Measurements from ENCODE around the gene IVD. TPM values are rescaled to one million over a fixed set of nuclear protein-coding genes. Genes with fewer than 3 reads are reported as not detected.

Gene IVD
- total RNA-seq, 3 donors from 2014 or later: 65.8 to 88.3 (median 74.8) TPM

- Histone ChIP-seq H3K4me1 (ENCODE audit: low read depth) (peaks cover 19% of the 10 kb centered on the region), H3K4me3 (no peak overlapping the region), H3K9me3 (no peaks in the 10 kb centered on the region), H3K36me3 (ENCODE audit: low read depth) (no peaks in the 10 kb centered on the region)
- ATAC-seq (no peak), DNase-seq (peak in 2 of 3 donors; percentile 40 to 56)
- intact Hi-C loops (cut with DNase I, micrococcal nuclease): no loop called here
- TF ChIP-seq, protein P1, sequence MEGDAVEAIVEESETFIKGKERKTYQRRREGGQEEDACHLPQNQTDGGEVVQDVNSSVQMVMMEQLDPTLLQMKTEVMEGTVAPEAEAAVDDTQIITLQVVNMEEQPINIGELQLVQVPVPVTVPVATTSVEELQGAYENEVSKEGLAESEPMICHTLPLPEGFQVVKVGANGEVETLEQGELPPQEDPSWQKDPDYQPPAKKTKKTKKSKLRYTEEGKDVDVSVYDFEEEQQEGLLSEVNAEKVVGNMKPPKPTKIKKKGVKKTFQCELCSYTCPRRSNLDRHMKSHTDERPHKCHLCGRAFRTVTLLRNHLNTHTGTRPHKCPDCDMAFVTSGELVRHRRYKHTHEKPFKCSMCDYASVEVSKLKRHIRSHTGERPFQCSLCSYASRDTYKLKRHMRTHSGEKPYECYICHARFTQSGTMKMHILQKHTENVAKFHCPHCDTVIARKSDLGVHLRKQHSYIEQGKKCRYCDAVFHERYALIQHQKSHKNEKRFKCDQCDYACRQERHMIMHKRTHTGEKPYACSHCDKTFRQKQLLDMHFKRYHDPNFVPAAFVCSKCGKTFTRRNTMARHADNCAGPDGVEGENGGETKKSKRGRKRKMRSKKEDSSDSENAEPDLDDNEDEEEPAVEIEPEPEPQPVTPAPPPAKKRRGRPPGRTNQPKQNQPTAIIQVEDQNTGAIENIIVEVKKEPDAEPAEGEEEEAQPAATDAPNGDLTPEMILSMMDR (IDR thresholded peaks at IDR 0.05): no peak
These were observed 36.7 kb upstream of the IVD start for GRCh38 chr15:40368719-40369473.

GRCh38 chr15:40369474-40369869 lies 36.1 kb upstream of the IVD start:
- intact Hi-C loops (cut with DNase I, micrococcal nuclease): no loop called here
- peak in 1 of 3 donors; percentile 40 for DNase-seq
- TF ChIP-seq, protein P1 (IDR thresholded peaks at IDR 0.05): no peak

DNA sequence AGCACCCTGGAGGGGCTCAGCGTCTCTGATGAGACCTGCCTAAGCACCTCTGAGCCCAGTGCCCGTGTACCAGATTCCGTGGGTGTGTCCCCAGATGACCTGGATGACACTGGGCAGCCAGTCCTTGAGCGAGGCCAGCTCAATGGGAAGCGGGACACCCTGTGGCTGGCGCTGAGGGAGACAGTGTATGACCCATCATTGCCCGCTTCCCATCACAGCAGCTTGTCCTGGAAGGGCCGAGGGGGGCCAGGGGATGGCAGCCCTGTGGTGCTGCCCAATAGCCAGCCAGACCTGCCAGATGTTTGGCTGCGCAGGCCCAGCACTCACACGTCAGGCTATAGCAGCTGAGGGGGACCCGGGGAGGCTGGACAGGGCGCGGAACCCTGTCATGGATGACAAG lies 35.6 kb upstream of the IVD start:
- intact Hi-C loops (cut with DNase I, micrococcal nuclease): loop anchor here in 1 of 2 donors (5.0 kb wide), 1 partner anchor 57 kb away; no protein-coding TSS in a partner anchor
- Histone ChIP-seq H3K9me3 (no peaks in the 10 kb centered on the region), H3K36me3 (ENCODE audit: low read depth) (no peaks in the 10 kb centered on the region), H3K4me3 (no peak overlapping the region), H3K4me1 (ENCODE audit: low read depth) (peaks cover 15% of the 10 kb centered on the region)
- TF ChIP-seq, protein P1 (IDR thresholded peaks at IDR 0.05): no peak
- no peak for DNase-seq
- no peak for ATAC-seq

More at GRCh38 chr15:40369474-40369869, 36.1 kb upstream of the IVD start:
- Histone ChIP-seq H3K9me3 (no peaks in the 10 kb centered on the region), H3K4me3 (no peak overlapping the region), H3K36me3 (ENCODE audit: low read depth) (no peaks in the 10 kb centered on the region), H3K4me1 (ENCODE audit: low read depth) (peaks cover 15% of the 10 kb centered on the region)
- ATAC-seq: no peak

GRCh38 chr15:40372981-40373380 lies 32.6 kb upstream of the IVD start:
- H3K4me1 ChIP-seq (ENCODE audit: low read depth): peaks cover 4% of the 10 kb centered on the region
- no peak for ATAC-seq
- H3K4me3 ChIP-seq: no peak overlapping the region
- H3K9me3 ChIP-seq: no peaks in the 10 kb centered on the region
- TF ChIP-seq, protein P1 (IDR thresholded peaks at IDR 0.05): no peak
- H3K36me3 ChIP-seq (ENCODE audit: low read depth): no peaks in the 10 kb centered on the region
- intact Hi-C loops (cut with DNase I, micrococcal nuclease): loop anchor here in 1 of 2 donors (5.0 kb wide), 1 partner anchor 54 kb away; no protein-coding TSS in a partner anchor
- no peak for DNase-seq

GRCh38 chr15:40377606-40378005 lies 28.0 kb upstream of the IVD start:
- Histone ChIP-seq H3K36me3 (ENCODE audit: low read depth) (no peaks in the 10 kb centered on the region), H3K9me3 (no peaks in the 10 kb centered on the region), H3K4me1 (ENCODE audit: low read depth) (no peaks in the 10 kb centered on the region), H3K4me3 (no peak overlapping the region)
- TF ChIP-seq, protein P1 (IDR thresholded peaks at IDR 0.05): no peak
- DNase-seq (no peak), ATAC-seq (no peak)
- intact Hi-C loops (cut with DNase I, micrococcal nuclease): no loop called here
